Colon (tissue), 2 donors: ENCODE measurements around the gene DNAJC5.
"Not testable (repeated sequence)": the region's sequence is repeated elsewhere in the genome, so short reads cannot be mapped to it uniquely, and the experiment has no call there.

Experiments
- FAIRE-seq: peaks from 2 replicates; lab custom pipeline; 2012; peaks lifted over from hg19 to GRCh38; lab: Jason Lieb, UNC
- donor health status: control.
- donor health status: control.

DNAJC5 gene

GRCh38 chr20:63955827-63956663, 61.1 kb downstream of the DNAJC5 start, which contains the start of gene UCKL1:
Gene UCKL1, minus strand, starts transcription at chr20:63956416. Its CDS starts 44 bp downstream, at chr20:63956372.
- FAIRE-seq: peak; percentile 14

GRCh38 chr20:63956664-63957003, 61.7 kb downstream of the DNAJC5 start:
- FAIRE-seq: no peak

GRCh38 chr20:63957004-63957689, 62.2 kb downstream of the DNAJC5 start:
- FAIRE-seq: no peak

- FAIRE-seq: no peak
Observed at GRCh38 chr20:63957690-63958441, 62.9 kb downstream of the DNAJC5 start.

GRCh38 chr20:63958471-63958870, 63.5 kb downstream of the DNAJC5 start:
- no peak for FAIRE-seq

- FAIRE-seq: no peak
Observed at GRCh38 chr20:63958964-63959698, 64.2 kb downstream of the DNAJC5 start.

GRCh38 chr20:63959699-63960075, 64.8 kb downstream of the DNAJC5 start:
- FAIRE-seq: no peak

GRCh38 chr20:63960654-63961621, 66.0 kb downstream of the DNAJC5 start:
- FAIRE-seq: not testable (repeated sequence)

GRCh38 chr20:63961664-63962425, 66.9 kb downstream of the DNAJC5 start:
- no peak for FAIRE-seq

- FAIRE-seq: no peak
Observed at GRCh38 chr20:63962426-63963347, 67.8 kb downstream of the DNAJC5 start.

GRCh38 chr20:63963348-63963741, 68.4 kb downstream of the DNAJC5 start:
- FAIRE-seq: no peak

- FAIRE-seq: no peak
Observed at GRCh38 chr20:63963784-63964301, 68.9 kb downstream of the DNAJC5 start.

GRCh38 chr20:63964412-63964811, 69.5 kb downstream of the DNAJC5 start:
- FAIRE-seq: no peak

- FAIRE-seq: no peak
Observed at GRCh38 chr20:63966172-63966943, 71.4 kb downstream of the DNAJC5 start.

GRCh38 chr20:63966944-63967322, 72.0 kb downstream of the DNAJC5 start:
- no peak for FAIRE-seq

GRCh38 chr20:63967330-63968135, 72.6 kb downstream of the DNAJC5 start:
- FAIRE-seq: no peak
